ENCODE measurements around the gene ERGIC1.
A peak's percentile ranks its signal among the peaks of the same experiment; 100 is the strongest.

The ERGIC1 gene

DNA sequence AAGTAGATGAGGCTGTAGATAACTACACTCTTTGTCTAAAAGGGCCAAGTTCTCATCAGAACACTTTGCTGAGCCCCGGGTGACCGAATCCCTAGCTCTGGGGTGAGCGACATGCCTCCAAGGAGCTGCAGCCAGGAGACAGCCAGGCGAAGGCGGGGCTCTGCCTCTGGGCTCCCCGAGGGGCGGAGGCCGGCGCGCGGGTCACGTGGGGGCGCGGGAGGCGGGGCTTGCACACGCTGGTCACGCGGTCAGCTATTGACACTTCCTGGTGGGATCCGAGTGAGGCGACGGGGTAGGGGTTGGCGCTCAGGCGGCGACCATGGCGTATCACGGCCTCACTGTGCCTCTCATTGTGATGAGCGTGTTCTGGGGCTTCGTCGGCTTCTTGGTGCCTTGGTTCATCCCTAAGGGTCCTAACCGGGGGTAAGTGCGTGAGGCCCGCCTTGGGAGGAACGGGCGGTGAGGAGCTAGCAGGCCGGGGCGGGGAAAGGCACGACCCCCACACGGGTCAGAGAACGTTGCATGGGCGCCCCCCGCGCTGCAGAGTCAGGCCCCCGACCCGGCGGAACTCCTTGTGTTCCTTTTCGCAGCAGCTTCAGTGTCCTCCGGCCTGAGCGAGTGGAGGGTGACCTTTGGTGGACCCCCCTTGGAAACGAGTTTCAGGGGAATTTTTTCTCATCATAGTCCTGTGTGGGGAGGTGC is 149.6 kb downstream of the ERGIC1 start, which contains the start of gene ATP6V0E1:
Gene ATP6V0E1, plus strand, starts transcription at position 230 of the 702 bp plus-strand sequence. Its CDS starts 90 bp downstream, at position 320.
- DNase-seq (ENCODE audit: low spot score) = peak; percentile 95

DNA sequence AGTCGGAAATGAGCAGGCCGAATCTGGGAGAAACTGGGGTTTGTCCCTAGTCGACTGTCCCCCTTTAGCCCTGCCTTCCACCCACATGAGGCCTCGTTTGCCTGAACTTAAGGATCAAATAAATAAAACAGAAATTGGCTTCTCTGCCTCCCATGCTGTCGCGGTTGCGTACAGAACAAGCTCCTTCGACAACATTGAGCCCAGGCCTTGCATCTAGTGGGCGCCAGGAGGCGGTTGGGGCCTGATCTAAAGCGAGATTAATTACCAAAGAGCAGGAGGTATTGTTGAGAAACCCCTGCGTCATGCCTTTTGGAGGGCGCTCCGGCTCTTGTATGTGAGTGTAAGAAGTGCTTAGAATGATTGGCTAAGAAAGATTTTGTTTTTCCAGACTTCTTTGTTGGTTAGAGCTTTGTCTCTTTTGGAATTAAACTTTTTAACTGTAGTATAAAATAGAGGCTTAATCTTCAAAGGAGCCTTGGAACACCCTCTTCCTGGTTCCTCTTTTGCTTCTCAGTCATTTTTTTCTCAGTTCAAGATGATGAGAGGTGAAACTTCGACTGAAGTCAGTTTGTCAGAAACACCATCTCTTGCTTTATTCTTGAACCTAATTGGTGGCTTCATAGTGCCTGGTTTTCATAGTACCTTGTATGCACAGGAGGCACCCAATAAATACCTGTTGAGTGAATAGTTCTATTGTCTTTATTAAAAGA is 150.3 kb downstream of the ERGIC1 start:
- DNase-seq (ENCODE audit: low spot score) = peak; percentile 71

DNA sequence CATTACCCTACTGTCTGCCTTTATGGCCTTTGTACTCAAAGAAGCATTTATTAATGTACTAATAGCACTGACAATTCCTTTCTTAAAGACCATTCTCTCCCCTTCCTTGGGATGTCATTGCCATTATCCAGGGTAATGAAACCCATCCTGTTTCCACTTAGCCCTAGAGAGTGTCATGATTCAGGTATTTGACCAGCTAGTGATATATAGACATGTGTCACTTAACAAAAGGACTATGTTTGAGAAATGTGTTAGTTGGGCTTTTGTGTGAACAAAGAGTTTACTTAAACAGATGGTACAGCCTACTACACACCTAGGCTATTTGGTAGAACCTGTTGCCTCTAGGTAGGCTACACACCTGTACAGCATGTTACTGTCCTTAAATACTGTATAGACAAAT is 151.5 kb downstream of the ERGIC1 start:
- DNase-seq (ENCODE audit: low spot score) = no peak

DNA sequence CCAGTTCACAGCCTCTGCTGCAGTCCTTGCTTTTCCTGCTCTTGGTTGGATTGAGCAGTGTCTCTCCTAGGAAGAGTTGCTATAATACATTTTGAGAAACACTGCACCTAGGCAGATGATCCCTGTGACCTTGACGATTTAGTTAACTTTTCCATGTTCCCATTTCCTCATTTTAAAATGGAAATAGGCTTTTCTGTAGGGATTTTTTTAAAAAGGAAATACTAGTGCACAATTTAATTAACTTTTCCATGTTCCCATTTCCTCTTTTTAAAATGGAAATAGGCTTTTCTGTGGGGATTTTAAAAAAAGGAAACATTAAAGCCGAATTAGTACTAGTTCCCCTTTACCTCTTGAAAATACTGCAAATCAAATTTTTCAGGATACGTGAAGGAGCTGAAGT is 154.2 kb downstream of the ERGIC1 start:
- DNase-seq (ENCODE audit: low spot score) = no peak

DNA sequence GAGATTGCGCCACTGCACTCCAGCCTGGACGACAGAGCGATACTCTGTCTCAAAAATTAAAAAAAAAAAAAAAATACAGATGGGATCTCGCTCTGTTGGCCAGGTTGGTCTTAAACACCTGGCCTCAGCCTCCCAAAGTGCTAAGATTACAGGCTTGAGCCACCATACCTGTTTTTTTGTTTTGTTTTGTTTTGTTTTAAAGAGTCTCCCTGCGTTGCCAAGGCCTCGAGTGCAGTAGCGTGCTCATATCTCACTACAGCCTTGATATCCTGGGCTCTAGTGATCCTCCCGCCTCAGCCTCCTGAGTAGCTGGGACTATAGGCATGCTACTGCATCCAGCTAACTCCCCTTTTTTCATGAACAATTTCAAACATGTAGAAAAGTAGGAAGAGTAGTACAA is 156.7 kb downstream of the ERGIC1 start:
- DNase-seq (ENCODE audit: low spot score) = no peak

DNA sequence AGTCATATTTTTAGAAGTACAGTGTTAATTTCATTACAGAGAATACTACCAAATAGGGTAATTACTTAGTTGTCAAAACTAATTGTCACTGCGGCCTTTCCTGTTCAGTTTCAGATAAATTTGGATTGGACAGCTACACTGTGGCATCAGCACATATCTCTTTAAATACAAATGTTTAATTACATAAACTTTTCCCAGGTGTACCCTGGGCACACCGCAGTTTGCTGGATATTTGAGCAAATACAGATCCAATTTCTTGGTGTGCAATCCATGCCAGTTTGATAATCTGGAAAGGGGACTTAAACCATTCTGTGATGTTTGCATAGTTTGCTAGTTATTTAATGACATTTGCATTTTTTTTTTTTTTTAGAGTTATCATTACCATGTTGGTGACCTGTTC is 160.4 kb downstream of the ERGIC1 start:
- DNase-seq (ENCODE audit: low spot score) = no peak

DNA sequence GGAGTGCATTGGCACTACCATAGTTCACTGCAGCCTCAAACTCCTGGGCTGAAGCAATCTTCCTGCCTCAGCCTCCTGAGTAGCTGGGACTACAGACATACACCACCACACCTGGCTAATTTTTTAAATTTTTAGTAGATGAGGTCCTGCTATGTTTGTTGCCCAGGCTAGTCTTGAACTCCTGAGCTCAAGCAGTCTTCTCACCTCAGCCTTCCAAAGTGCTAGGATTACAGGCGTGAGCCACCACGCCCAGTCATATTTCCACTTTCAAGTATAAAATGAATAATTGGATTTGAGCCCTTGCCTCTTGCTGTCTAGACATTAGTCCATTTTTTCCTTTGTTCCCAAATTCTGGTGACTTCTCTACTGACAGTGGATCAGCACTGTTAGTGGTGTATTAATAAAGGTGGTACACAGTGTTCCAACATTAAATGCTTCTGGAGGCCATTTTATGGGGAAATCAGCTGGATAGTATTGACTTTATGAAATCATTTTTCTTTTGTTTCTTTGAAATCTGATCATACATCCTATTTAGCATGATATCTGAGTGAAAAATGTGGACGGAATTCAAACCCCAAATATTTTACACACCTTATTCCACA is 165.4 kb downstream of the ERGIC1 start:
- DNase-seq (ENCODE audit: low spot score) = no peak

DNA sequence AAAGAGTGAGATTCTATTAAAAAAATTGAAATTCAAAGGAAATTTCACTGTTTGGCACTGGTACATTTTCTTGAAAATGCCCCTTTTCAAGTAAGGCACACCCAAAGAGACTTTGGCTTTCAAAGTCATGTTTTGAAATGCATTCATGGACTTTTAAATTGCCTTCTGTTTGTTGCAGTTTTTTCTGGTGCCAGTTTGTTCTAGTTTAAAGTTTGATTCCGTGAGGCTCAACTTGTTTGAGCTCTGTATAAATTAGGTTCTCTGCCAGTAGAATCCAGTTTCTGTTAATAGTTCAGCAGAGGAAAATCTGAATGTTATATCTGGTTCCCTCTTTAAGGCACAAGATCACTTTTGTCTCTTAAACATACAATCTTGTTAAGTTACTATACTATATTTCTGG is 165.9 kb downstream of the ERGIC1 start:
- DNase-seq (ENCODE audit: low spot score) = no peak

DNA sequence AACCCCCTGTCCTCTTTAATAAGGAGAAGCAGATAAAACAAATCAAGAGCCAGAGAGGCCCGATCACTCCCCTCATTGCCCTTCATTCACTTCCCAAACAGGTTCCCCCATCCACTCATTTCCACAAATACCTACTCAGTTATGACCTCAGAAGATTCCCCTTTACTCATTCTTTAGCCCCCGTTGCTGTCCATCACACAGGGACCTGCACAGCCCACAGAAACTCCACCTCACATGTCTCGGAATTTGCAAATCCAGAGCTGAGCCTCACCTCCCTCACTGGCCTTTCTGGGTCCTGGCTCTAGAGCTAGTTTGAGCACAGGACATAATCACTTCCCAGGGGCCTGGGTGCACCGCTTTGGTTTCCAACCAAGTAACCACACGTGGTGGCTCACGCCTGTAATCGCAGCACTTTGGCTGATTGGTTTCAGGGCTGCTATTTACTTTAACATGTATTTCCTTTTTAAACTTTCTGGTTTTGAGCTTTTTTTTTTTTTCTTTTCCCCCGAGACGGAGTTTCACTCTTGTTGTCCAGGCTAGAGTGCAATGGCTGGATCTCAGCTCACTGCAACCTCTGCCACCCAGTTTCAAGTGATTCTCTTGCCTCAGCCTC is 167.3 kb downstream of the ERGIC1 start:
- DNase-seq (ENCODE audit: low spot score) = no peak

Measured in HuH-7 (cell line).